T-cell (primary cell): Measurements from ENCODE around the gene FMNL3. TPM values are rescaled to one million over a fixed set of nuclear protein-coding genes. Genes with fewer than 3 reads are reported as not detected.

ENCODE experiments used
- ATAC-seq, 4 experiments: fragments of 200-7000 bp in 3 of 4; fragments of 150-1000 bp in 1 of 4; cut with Tn5 transposase; replicated peaks in 1 of 4; 1 replicate in 3 of 4; 2 replicates in 1 of 4; pipeline ENCODE4 v1.10.0; 2021; ENCODE audit warnings: moderate library complexity in 3 of 4, mild to moderate bottlenecking in 2 of 4, moderate number of reproducible peaks in 1 of 4
- CTCF ChIA-PET, 2 donors: fragments of 300-600 bp; sonication (Branson Sonifier 250); formaldehyde crosslinking; loops; one replicate each; lab custom pipeline; 2022; ENCODE audit warnings: antibody characterized with exemption in 2 of 2; lab: Charles Lee
- POLR2A ChIA-PET, 2 donors: fragments of 300-600 bp; sonication (Branson Sonifier 250); formaldehyde crosslinking; loops; one replicate each; lab custom pipeline; 2022; ENCODE audit warnings: antibody characterized with exemption in 2 of 2; lab: Charles Lee
- DNase-seq, 35 experiments: peaks; one replicate each; pipeline versions ENCODE4 v3.0.0 to v3.0.0-alpha.2; 2013 to 2023
- H3K27ac ChIP-seq: one replicate; pipeline ENCODE4 v1.5.1; 2013; ENCODE audit warnings: low read length
- H3K27me3 ChIP-seq, 2 experiments: replicated peaks in 1 of 2; 1 replicate in 1 of 2; 2 replicates in 1 of 2; pipeline versions ENCODE4 v1.6.1 to v1.7.0; 2013; ENCODE audit warnings: low read length in 1 of 2, mixed read lengths in 1 of 2; ENCODE audit not compliant: control insufficient read depth in 2 of 2, insufficient read depth in 2 of 2; ENCODE audit errors: extremely low read depth in 1 of 2
- H3K36me3 ChIP-seq, 2 donors: 1 replicate in 1 of 2; 2 replicates in 1 of 2; pipeline versions ENCODE4 v1.6.1 to v1.7.0; 2013; ENCODE audit warnings: low read length in 1 of 2; ENCODE audit not compliant: control insufficient read depth in 2 of 2, insufficient read depth in 1 of 2; ENCODE audit errors: extremely low read depth in 1 of 2
- H3K4me1 ChIP-seq, 2 experiments: 1 replicate in 1 of 2; 2 replicates in 1 of 2; pipeline versions ENCODE4 v1.6.1 to v1.7.0; 2013; ENCODE audit warnings: low read length in 2 of 2, mixed read lengths in 1 of 2; ENCODE audit not compliant: insufficient read depth in 2 of 2, control insufficient read depth in 1 of 2; ENCODE audit errors: extremely low read depth in 1 of 2
- H3K4me3 ChIP-seq, 2 donors: 1 replicate in 1 of 2; 2 replicates in 1 of 2; pipeline versions ENCODE4 v1.5.1 to v1.7.0; 2013; ENCODE audit warnings: mild to moderate bottlenecking in 2 of 2, low read length in 1 of 2, moderate library complexity in 1 of 2; ENCODE audit not compliant: control insufficient read depth in 1 of 2; ENCODE audit errors: extremely low read depth in 1 of 2
- H3K9me3 ChIP-seq: 2 replicates; pipeline ENCODE4 v1.7.0; 2013
- H3K27ac Mint-ChIP-seq, 2 donors: one replicate each; pipeline ENCODE4 v1.8.0; 2020 to 2021; ENCODE audit warnings: mild to moderate bottlenecking in 2 of 2, mixed read lengths in 2 of 2
- H3K27me3 Mint-ChIP-seq, 2 donors: one replicate each; pipeline ENCODE4 v1.8.0; 2021 to 2022; ENCODE audit warnings: mixed read lengths in 2 of 2
- H3K36me3 Mint-ChIP-seq: one replicate; pipeline ENCODE4 v1.8.0; 2021; ENCODE audit warnings: mixed read lengths
- H3K4me1 Mint-ChIP-seq, 3 donors: one replicate each; pipeline ENCODE4 v1.8.0; 2020 to 2022; ENCODE audit warnings: mixed read lengths in 3 of 3, mild to moderate bottlenecking in 1 of 3
- H3K4me3 Mint-ChIP-seq, 3 donors: one replicate each; pipeline ENCODE4 v1.8.0; 2020 to 2022; ENCODE audit warnings: mild to moderate bottlenecking in 3 of 3, mixed read lengths in 3 of 3, moderate library complexity in 3 of 3
- H3K9me3 Mint-ChIP-seq, 3 donors: one replicate each; pipeline ENCODE4 v1.8.0; 2020 to 2022; ENCODE audit warnings: mixed read lengths in 3 of 3
- WGBS: methylation state at CpG from one replicate; pipeline ENCODE4 v1.1.5; 2013; ENCODE audit warnings: missing lambda C conversion rate; ENCODE audit not compliant: insufficient coverage; 5-methylcytosine and 5-hydroxymethylcytosine counted together
- total RNA-seq, 35 experiments: library from RNA in 6 of 35; stranded (reverse) in 6 of 35; fragments of 120-200 nt in 1 of 35; gene quantifications; one replicate each; pipeline versions ENCODE4 v1.2.1 to v1.2.4 and lab custom pipeline; 2013 to 2026

FMNL3 gene
- total RNA-seq, 5 donors from 2014 or later (not counting 1 experiment from before 2014, with no cell fraction given): 34.2 to 45.5 (median 41.1) TPM

GRCh38 chr12:49636979-49637755 lies 70.0 kb downstream of the FMNL3 start:
- CTCF ChIA-PET: interaction anchor here (0.5 to 3.2 kb wide), 13 partner anchors 9 to 278 kb away, joined by 3 to 24 read pairs (median 3); partner anchors contain the start of genes PRPF40B (in 1 of the 2) and TMBIM6 (in 1 of the 2)

DNA sequence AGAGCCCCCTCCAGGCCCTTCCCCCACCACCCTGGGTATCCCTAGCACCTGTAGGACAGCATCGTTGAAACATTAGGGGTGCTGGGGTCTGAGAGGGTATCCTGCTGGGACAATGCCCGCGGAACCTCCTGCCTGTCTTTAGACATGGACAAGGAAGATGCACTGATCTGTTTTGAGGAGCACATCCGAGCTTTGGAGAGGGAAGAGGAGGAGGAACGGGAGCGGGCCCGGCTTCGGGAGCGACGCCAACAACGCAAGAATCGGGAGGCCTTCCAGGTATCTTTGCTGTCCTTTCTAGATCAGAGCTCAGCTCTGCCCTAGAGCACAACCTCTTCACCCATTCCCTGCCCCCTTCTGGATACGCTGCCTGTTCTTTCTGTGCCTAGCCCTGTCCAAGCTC lies 70.6 kb downstream of the FMNL3 start:
- Mint-ChIP-seq H3K4me1 (peaks cover 18 to 27% (median 19%) of the 10 kb centered on the region in 3 donors), H3K9me3 (no peaks in the 10 kb centered on the region), H3K4me3 (no peak overlapping the region), H3K27ac (peak overlapping the region in 1 of 2 donors; percentile 59), H3K27me3 (no peaks in the 10 kb centered on the region), H3K36me3 (no peaks in the 10 kb centered on the region)
- H3K9me3 ChIP-seq: no peaks in the 10 kb centered on the region
- POLR2A ChIA-PET: interaction anchor here in 1 of 2 donors (1.0 kb wide), 1 partner anchor 76 kb away, joined by 6 read pairs; no protein-coding TSS in a partner anchor
- no peaks in the 10 kb centered on the region for H3K27me3 ChIP-seq
- no peak for ATAC-seq
- H3K36me3 ChIP-seq: peaks cover 0 to 5% of the 10 kb centered on the region in 2 donors
- no peak overlapping the region for H3K27ac ChIP-seq
- 94% methylated on average over 3 of the region's 13 CpGs for WGBS
- CTCF ChIA-PET: interaction anchor here (0.5 to 3.2 kb wide), 11 partner anchors 9 to 278 kb away, joined by 3 to 24 read pairs (median 3); partner anchors contain the start of gene PRPF40B (in 1 of the 2)
- DNase-seq: peak in 2 of 35 experiments; percentile 6 to 21
- H3K4me1 ChIP-seq: peaks cover 4 to 19% of the 10 kb centered on the region in 2 experiments
- H3K4me3 ChIP-seq: no peak overlapping the region

More at GRCh38 chr12:49636979-49637755, 70.0 kb downstream of the FMNL3 start:
- ATAC-seq: peak; percentile 91 to 98 (median 92)
- peak; percentile 27 to 73 (median 52) for DNase-seq
- Histone ChIP-seq H3K4me1 (peaks cover 4 to 19% of the 10 kb centered on the region in 2 experiments), H3K27ac (no peak overlapping the region), H3K27me3 (no peaks in the 10 kb centered on the region), H3K9me3 (no peaks in the 10 kb centered on the region), H3K4me3 (no peak overlapping the region), H3K36me3 (peaks cover 3 to 5% of the 10 kb centered on the region in 2 donors)
- peaks cover 18 to 27% (median 19%) of the 10 kb centered on the region in 3 donors for H3K4me1 Mint-ChIP-seq
- H3K27ac Mint-ChIP-seq: peak overlapping the region; percentile 29 to 59
- H3K27me3 Mint-ChIP-seq: no peaks in the 10 kb centered on the region
- POLR2A ChIA-PET: interaction anchor here in 1 of 2 donors (1.0 kb wide), 1 partner anchor 75 kb away, joined by 6 read pairs; no protein-coding TSS in a partner anchor
- no peaks in the 10 kb centered on the region for H3K9me3 Mint-ChIP-seq
- WGBS: 60% methylated on average over 4 of the region's 9 CpGs
- no peaks in the 10 kb centered on the region for H3K36me3 Mint-ChIP-seq
- no peak overlapping the region for H3K4me3 Mint-ChIP-seq

DNA sequence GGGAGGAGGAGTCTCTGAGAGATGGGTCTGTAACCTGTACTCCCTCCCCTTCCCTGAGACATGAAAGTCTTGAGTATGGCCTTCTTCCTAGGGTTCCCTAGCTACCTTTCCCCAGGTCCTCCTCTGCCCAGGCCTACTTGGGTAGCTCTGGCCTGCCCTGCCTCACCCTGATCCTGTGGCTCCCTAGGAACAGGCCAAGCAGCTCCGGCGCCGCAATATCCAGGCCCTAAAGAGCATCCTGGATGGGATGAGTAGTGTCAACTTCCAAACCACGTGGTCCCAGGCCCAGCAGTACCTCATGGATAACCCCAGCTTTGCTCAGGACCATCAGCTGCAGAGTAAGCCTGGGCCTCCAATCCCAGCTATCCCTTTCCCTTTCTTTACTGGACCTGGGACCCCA lies 71.5 kb downstream of the FMNL3 start:
- no peaks in the 10 kb centered on the region for H3K9me3 ChIP-seq
- no peak for ATAC-seq
- Mint-ChIP-seq H3K4me3 (no peak overlapping the region), H3K4me1 (peaks cover 16 to 27% (median 19%) of the 10 kb centered on the region in 3 donors), H3K27me3 (no peaks in the 10 kb centered on the region), H3K9me3 (no peaks in the 10 kb centered on the region), H3K27ac (no peak overlapping the region), H3K36me3 (no peaks in the 10 kb centered on the region)
- no peak overlapping the region for H3K27ac ChIP-seq
- no peak for DNase-seq
- no peaks in the 10 kb centered on the region for H3K27me3 ChIP-seq
- H3K36me3 ChIP-seq: peaks cover 0 to 5% of the 10 kb centered on the region in 2 donors
- POLR2A ChIA-PET: no interaction called here
- WGBS: 90% methylated on average over 4 of the region's 4 CpGs
- CTCF ChIA-PET: interaction anchor here (0.6 to 1.6 kb wide), 6 partner anchors 12 to 536 kb away, joined by 3 to 6 read pairs (median 5); partner anchors contain the start of gene PRPF40B (in 1 of the 2)
- H3K4me1 ChIP-seq: peaks cover 4 to 19% of the 10 kb centered on the region in 2 experiments
- no peak overlapping the region for H3K4me3 ChIP-seq

- Histone ChIP-seq H3K27ac (no peak overlapping the region), H3K36me3 (peaks cover 0 to 5% of the 10 kb centered on the region in 2 donors), H3K4me3 (no peak overlapping the region), H3K9me3 (no peaks in the 10 kb centered on the region), H3K27me3 (no peaks in the 10 kb centered on the region), H3K4me1 (peaks cover 4 to 19% of the 10 kb centered on the region in 2 experiments)
- no peaks in the 10 kb centered on the region for H3K27me3 Mint-ChIP-seq
- H3K27ac Mint-ChIP-seq: no peak overlapping the region
- 93% methylated on average over 3 of the region's 9 CpGs for WGBS
- POLR2A ChIA-PET: interaction anchor here in 1 of 2 donors (0.6 kb wide), 1 partner anchor 111 kb away, joined by 4 read pairs; no protein-coding TSS in a partner anchor
- DNase-seq (no peak), ATAC-seq (no peak)
- no peak overlapping the region for H3K4me3 Mint-ChIP-seq
- H3K4me1 Mint-ChIP-seq: peaks cover 15 to 27% (median 19%) of the 10 kb centered on the region in 3 donors
- CTCF ChIA-PET: interaction anchor here (0.6 to 2.0 kb wide), 3 partner anchors 12 to 536 kb away, joined by 4 to 6 read pairs (median 6); partner anchors contain the start of gene PRPF40B (in 1 of the 2)
- H3K36me3 Mint-ChIP-seq: no peaks in the 10 kb centered on the region
- H3K9me3 Mint-ChIP-seq: no peaks in the 10 kb centered on the region
These were observed 72.2 kb downstream of the FMNL3 start for GRCh38 chr12:49635036-49635435.

DNA sequence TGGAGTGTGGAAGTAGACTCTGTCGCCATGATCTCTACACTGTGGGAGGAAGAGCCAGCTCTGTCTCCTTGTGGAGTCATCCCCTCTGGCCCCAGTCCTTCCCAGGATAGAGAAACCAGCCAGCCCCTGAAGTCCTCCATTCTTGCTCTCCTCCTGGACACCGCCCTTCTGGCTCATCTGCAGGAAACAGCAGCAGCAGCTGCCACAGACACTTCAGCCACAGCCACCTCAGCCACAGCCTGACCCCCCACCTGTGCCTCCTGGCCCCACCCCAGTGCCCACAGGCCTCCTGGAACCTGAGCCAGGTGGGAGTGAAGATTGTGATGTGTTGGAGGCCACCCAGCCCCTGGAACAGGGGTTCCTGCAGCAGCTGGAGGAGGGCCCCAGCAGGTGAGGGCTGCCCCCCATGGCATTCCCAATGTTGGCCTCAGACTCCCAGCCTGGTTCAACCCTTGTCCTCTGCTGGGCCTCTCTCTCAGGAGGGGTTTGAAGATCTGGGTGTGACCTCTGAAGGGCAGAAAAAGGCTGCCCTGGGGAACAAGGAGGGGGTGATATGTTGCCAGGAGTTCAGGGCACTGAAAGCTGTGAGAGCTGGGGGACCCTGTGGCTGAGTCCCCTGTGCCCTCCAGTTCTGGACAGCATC lies 73.4 kb downstream of the FMNL3 start:
- no peak for ATAC-seq
- peaks cover 4 to 19% of the 10 kb centered on the region in 2 experiments for H3K4me1 ChIP-seq
- POLR2A ChIA-PET: no interaction called here
- Mint-ChIP-seq H3K27ac (peak overlapping the region in 1 of 2 donors; percentile 58), H3K4me3 (no peak overlapping the region), H3K4me1 (peaks cover 10 to 18% (median 11%) of the 10 kb centered on the region in 3 donors), H3K9me3 (no peaks in the 10 kb centered on the region), H3K27me3 (no peaks in the 10 kb centered on the region), H3K36me3 (no peaks in the 10 kb centered on the region)
- no peaks in the 10 kb centered on the region for H3K9me3 ChIP-seq
- 56% methylated on average over 1 of the region's 2 CpGs for WGBS
- H3K4me3 ChIP-seq: no peak overlapping the region
- H3K27me3 ChIP-seq: no peaks in the 10 kb centered on the region
- no peak for DNase-seq
- no peak overlapping the region for H3K27ac ChIP-seq
- H3K36me3 ChIP-seq: peaks cover 0 to 5% of the 10 kb centered on the region in 2 donors
- CTCF ChIA-PET: interaction anchor here (0.6 to 2.0 kb wide), 4 partner anchors 11 to 108 kb away, joined by 3 to 4 read pairs (median 3); partner anchors contain the start of genes FMNL3 (in 1 of the 2), PRPF40B (in 1 of the 2) and TMBIM6 (in 1 of the 2)
